LNCaP clone FGC (cell line): ENCODE results near the gene LYRM1.

Experiments used
- DNase-seq: peaks from one replicate; pipeline ENCODE4 v3.0.0-alpha.2; 2011; ENCODE audit warnings: low read depth
- H3K4me3 ChIP-seq: 2 replicates; pipeline ENCODE4 v1.5.1; 2011; ENCODE audit warnings: mild to moderate bottlenecking, low read depth, low read length, control low read depth
- CTCF ChIP-seq: IDR thresholded peaks from 2 replicates; pipeline ENCODE4 v1.5.1; 2012; ENCODE audit warnings: mild to moderate bottlenecking; ENCODE audit not compliant: control insufficient read depth, insufficient read depth; ENCODE audit errors: extremely low read depth

Gene LYRM1

GRCh38 chr16:20880867-20881502, 19.6 kb upstream of the LYRM1 start:
- no peak for TF ChIP-seq CTCF
- no peak for DNase-seq
- no peak overlapping the region for H3K4me3 ChIP-seq

- no peak overlapping the region for H3K4me3 ChIP-seq
- no peak for DNase-seq
- no peak for TF ChIP-seq CTCF
These were observed 19.1 kb upstream of the LYRM1 start for GRCh38 chr16:20881503-20881878.

GRCh38 chr16:20883554-20884239, 16.9 kb upstream of the LYRM1 start:
- no peak for DNase-seq
- no peak overlapping the region for H3K4me3 ChIP-seq
- no peak for TF ChIP-seq CTCF

- TF ChIP-seq CTCF: no peak
- no peak for DNase-seq
- H3K4me3 ChIP-seq: no peak overlapping the region
These were observed 16.4 kb upstream of the LYRM1 start for GRCh38 chr16:20884240-20884556.

GRCh38 chr16:20886320-20886719, 14.3 kb upstream of the LYRM1 start:
- no peak overlapping the region for H3K4me3 ChIP-seq
- no peak for DNase-seq
- no peak for TF ChIP-seq CTCF

GRCh38 chr16:20887207-20887606, 13.4 kb upstream of the LYRM1 start:
- no peak for DNase-seq
- no peak for TF ChIP-seq CTCF
- no peak overlapping the region for H3K4me3 ChIP-seq
